NCI-H1092 (cell line): ENCODE data around the gene KIF24.
"Not testable (repeated sequence)": the region's sequence is repeated elsewhere in the genome, so short reads cannot be mapped to it uniquely, and the experiment has no call there.

Experiments used
- DNase-seq: peaks from one replicate; lab custom pipeline; 2025; lab: John Stamatoyannopoulos, UW

KIF24 gene

GRCh38 chr9:34328987-34329832 is at the start of gene KIF24, which contains the start of gene NUDT2:
Gene KIF24, minus strand, starts transcription at chr9:34329268. Its CDS starts 17,922 bp downstream, at chr9:34311346.
Gene NUDT2, plus strand, starts transcription at chr9:34329569. Its CDS starts 9,471 bp downstream, at chr9:34339040.
- peak; percentile 100 for DNase-seq

DNA sequence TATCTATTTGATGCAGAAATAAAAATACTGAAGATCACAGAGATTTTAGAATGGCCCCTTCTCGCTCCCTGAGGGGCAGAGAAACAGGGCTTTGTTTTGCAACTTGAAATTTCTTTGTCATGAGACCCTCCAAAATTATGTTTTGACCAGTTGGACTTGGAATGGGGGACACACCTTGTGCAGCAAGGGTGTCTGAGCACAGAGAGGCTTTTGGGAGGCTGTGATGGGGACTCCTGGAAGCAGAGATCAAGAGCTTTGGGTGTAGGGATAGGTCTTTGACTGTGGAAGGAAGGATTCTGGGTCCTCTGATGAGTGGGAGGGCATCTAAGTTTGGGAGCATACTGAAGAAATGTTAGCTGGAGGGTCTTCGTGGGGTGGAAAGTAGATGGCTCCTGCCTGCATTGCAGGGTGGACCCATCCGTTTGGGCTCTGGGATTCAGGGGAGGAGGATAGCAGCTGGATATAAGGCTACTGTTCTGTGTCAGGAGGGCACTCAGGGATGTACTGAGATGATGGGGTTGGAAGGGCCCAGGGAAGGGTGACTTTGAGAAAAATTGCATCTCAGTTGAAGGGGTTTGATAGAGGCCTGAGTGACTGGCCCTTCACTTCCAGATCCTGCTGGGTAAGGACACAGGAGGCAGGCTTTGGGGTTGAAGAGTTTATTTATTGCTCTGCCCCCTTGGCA is 49.5 kb upstream of the KIF24 start:
- DNase-seq = no peak

DNA sequence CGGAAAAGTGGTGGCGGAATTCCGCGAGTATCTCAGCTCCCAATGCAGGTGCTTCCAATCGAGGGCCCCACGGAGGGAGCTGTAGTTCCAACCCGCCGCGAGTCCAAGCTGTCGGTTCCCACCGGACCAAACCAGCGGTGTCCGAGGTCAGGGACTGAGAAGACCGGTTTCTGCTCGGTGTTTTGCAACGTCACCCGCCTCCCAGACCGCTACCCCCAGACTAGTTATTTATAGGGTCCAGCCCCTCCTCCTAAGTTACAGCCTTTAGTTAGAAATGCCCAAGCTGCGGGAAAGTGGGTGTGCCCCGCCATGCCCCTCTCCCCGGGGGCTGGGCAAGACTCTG is 48.3 kb upstream of the KIF24 start:
- DNase-seq = no peak

- DNase-seq = peak; percentile 93
These were observed 47.7 kb upstream of the KIF24 start, which contains the start of gene MYORG for GRCh38 chr9:34376596-34377403. Gene MYORG, minus strand, starts transcription at chr9:34376898. Its CDS starts 3,955 bp downstream, at chr9:34372943.

DNA sequence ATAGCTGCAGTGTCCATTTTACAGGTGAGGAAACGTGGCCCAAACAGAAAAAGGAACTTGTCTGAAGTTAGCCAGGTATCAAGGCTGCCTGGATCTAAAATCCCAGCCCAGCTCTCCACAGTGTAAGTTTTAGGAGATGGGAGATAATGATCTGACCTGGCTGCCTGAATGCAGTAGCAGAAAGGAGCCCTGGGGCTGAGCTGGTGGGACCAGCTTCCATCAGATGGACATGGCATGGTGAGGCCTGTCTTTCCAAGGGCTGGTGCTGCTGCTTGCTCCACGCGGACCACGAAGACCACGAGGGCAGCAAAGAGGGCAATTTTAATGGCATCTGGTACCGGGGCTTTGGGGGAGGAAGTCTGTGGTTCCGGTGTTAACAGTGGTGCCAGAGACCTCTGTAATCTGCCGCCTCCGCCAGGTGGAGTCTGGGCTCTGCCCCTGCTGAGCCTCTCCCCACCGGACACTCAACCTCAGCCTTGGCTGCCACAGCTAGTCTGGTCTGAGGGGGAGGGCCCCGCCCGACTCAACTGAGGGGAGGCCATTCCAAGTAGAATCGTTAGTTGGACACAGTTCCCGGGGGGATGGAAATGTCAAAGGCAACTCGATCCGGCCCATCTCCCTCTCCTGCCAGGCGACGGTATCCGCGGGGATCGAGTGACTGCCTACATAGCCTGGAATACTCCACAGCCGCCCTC is 47.0 kb upstream of the KIF24 start:
- peak; percentile 31 for DNase-seq

DNA sequence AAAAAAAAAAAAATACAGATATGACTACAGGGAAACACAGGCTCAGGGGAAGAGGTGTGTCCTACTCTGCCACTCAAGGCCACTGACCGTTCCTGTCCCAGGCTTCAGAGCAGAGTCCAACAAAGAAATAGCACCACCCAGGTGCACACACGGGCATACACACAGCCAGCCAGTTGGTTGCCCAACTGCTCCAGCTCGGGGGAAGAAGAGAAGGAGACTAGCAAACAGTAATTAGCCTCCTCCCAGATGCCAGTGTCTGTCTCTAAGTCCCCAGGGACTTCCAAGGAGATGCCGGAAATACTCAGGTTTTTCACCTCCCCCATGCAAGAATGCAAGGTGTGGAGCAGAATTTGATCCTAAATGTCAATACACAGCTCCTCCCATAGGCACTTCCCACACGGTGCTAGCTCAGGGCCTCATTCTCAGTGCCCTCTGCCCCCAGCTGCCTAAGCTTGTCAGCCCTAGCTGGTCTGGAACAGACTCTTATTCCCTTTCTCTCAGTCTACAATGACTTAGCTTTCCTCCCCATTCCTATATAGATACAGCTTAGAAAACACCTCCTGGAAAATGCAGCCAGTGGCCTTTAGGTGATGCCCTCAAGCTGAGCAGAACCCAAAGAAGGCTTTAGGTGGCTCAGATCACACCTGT is 46.0 kb upstream of the KIF24 start:
- DNase-seq = no peak

- no peak for DNase-seq
These were observed 45.3 kb upstream of the KIF24 start for GRCh38 chr9:34374339-34374738.

DNA sequence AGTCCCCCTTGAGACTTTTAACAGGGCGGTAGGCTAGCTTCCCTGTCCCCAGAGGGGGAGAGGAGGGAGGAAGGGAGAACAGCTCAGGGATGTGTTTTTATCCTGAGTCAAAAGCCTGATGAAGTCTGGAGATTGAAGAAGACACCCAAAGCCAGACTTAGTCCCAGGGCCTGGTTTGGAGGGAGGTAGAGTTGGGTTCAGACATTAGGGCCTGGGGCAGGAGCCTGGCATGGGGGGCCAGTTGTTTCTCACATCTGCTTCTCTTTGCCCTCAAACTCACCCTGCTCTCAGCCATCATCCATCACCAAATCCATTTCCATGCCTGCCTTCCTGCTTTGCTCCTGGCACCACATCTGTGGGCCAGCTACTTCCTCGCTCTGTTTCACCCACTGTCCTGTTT is 44.7 kb upstream of the KIF24 start:
- DNase-seq = no peak

GRCh38 chr9:34372467-34373011 is 43.5 kb upstream of the KIF24 start:
- DNase-seq = no peak

DNA sequence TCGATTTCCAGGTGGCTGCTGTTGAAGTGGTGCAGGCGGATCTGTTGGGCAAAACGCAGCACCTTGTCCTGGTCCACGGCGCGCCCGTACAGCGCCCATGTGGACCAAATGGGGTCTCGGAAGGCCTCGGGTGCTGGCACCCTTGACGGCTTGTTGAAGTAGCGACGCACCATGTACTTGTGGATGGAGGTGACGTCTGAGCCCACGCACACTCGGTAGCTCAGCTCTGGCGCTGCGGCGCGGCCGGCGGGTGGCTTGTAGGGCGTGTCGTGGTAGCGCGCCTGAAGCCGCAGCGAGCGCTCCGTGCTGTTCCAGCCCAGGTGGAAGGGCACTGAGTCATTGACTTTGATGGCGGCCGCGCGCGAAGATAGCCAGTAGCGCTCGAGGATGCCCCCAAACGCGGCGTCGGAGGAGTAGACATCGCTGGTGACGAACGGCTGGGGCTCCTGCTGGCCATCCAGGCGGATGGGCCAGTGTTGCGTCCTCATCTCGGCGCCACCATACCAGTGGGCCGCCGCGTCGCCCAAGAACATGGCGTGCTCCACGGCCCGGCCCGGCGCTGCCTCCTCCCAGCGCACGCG is 42.9 kb upstream of the KIF24 start:
- DNase-seq = no peak

DNA sequence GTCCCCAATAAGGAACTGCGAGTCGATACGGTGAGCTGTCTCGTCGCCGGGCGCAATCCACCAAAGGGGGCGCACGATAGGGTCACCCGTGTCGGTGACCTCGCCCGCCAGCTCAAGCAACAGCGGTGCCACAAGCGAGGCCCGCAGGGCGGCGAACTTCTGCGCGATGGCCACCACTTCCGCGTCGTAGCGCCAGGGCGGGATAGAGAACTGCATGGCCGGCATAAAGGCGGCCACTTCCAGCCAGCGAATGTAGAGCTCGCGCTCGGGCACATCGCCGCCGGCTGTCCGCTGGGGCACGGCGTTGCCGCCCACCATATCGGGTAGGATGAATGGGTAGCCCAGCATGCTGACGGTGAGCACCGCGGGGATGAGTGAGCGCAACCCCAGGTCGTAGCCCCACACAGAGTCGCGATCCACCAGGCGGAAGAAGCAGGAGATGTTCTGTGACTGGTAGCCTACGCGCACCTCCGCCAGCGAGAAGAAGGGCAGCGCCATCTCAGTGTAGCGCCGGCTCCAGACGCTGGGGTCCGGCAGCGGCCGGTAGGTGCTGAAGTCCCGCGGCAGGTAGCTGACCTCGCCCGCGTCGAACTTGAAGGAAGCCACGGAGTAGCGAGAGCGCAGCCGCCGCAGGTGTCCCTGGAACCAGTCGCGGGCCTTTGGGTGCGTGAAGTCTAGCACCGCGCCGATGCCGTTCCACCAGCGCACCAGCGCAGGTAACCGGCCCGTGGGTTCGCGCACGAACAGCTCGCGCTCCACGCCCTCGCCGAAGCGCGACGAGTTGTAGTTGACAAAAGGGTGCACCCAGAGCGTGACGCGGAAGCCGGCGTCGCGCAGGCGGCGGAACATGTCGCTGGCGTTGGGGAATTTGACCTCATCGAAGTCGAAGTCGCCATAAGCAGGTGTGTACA is 42.2 kb upstream of the KIF24 start:
- DNase-seq = no peak

GRCh38 chr9:34370335-34370969 is 41.4 kb upstream of the KIF24 start:
- DNase-seq = no peak

DNA sequence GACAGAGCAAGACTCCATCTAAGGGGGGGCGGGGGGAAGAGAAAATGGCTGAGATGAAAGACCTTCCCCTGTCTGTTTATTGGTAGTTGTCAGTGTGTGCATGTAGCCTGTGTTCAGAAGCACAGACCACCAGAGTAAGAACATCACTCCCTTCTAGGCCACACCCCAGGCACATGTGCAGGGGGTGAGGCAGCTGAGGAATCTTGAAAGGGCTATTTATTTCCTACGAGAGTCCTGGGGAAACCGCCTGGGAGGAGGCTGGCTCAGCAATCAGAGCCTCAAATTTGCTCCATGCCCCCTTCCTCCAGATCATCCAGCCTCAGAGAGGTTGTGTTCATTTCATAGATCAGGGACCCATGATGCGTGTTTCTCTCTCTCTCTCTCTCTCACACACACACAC is 40.6 kb upstream of the KIF24 start:
- no peak for DNase-seq

GRCh38 chr9:34368796-34369195 is 39.7 kb upstream of the KIF24 start:
- not testable (repeated sequence) for DNase-seq

- not testable (repeated sequence) for DNase-seq
These were observed 38.8 kb upstream of the KIF24 start for GRCh38 chr9:34367751-34368410.

DNA sequence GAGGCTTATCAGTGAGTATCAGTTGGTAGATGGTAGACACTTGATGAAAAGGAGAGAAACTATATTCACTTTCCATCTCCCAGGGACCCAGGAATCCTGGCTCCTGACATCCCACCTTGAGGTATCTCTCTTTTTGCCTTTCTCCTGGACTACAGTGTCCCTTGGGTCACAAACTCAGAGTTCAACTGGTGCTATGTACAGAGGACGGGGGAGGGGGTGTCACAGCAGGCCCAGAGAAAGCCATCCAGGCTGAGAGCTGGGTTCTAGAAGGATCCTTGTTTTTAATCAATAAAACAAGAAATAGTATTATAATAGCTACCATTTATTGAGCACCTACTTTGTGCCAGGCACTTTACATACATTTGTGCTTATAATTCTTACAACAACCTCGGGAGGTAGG is 37.3 kb upstream of the KIF24 start:
- no peak for DNase-seq

GRCh38 chr9:34365282-34365681 is 36.2 kb upstream of the KIF24 start:
- DNase-seq = no peak

DNA sequence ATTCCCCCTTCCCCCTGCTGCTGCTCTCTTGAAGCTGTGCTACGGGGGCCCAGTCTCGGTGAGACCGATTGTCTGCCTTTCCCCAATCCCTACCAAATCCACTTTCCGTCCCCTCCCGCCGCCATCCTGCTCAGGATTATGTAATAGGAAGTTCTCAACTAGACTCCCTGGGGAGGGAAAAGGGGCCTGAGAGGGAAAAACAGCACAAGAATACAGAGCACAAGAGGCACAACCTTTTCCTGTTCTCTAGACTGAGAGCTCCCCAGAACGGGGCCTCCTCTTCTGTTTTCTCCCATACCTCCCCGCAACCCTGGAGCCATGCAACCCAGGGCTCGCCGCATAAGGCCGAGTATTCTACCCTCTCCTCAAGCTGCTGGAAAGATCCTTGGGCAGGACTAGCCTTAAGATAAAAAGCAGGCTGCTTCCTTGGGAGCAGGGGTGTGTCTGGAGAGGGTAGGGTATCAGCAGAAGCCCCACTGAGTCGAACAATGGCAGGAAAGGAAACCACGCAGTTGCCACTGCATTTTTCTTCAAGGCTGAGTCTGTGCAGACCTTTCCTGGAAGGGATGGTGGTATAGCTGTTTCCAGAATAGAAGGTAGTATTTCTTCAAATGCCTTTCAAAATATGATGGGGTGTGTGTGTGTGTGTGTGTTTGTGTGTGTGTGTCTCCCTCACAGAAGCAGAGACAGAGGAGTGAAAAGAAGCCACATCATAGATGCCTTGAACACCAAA is 34.7 kb upstream of the KIF24 start:
- DNase-seq = no peak
